Naive thymus-derived CD4-positive, alpha-beta T cell (primary cell): ENCODE data around the gene ACSS1. TPM values are rescaled to one million over a fixed set of nuclear protein-coding genes. Genes with fewer than 3 reads are reported as not detected.
"Not testable (repeated sequence)": the region's sequence is repeated elsewhere in the genome, so short reads cannot be mapped to it uniquely, and the experiment has no call there.

Experiments
- ATAC-seq: fragments of 150-1000 bp; cut with Tn5 transposase; 2 replicates; pipeline ENCODE4 v1.10.0; 2021; ENCODE audit warnings: mild to moderate bottlenecking, moderate library complexity
- CTCF ChIA-PET: fragments of 350-600 bp; sonication (Branson Sonifier 250); formaldehyde crosslinking; loops from one replicate; lab custom pipeline; 2021; ENCODE audit warnings: antibody characterized with exemption; lab: Charles Lee
- POLR2A ChIA-PET: fragments of 350-600 bp; sonication (Branson Sonifier 250); formaldehyde crosslinking; loops from one replicate; lab custom pipeline; 2021; ENCODE audit warnings: antibody characterized with exemption, inconsistent platforms; lab: Charles Lee
- DNase-seq, 9 donors: peaks; one replicate each; pipeline versions ENCODE4 v3.0.0 to v3.0.0-alpha.2; 2020 to 2022; ENCODE audit warnings: mixed read lengths in 1 of 9
- H3K27ac ChIP-seq: one replicate; pipeline ENCODE4 v1.7.0; 2013; ENCODE audit warnings: mild to moderate bottlenecking, low read depth, low read length, moderate library complexity
- H3K27me3 ChIP-seq, 2 donors: one replicate each; pipeline ENCODE4 v1.7.0; 2013; ENCODE audit warnings: low read length in 2 of 2, mild to moderate bottlenecking in 2 of 2, moderate library complexity in 2 of 2; ENCODE audit not compliant: control insufficient read depth in 2 of 2, insufficient read depth in 2 of 2
- H3K36me3 ChIP-seq, 3 experiments: 1 replicate in 2 of 3; 2 replicates in 1 of 3; pipeline ENCODE4 v1.7.0; 2013; ENCODE audit warnings: low read length in 3 of 3, mild to moderate bottlenecking in 3 of 3, moderate library complexity in 1 of 3; ENCODE audit not compliant: insufficient read depth in 3 of 3, control insufficient read depth in 2 of 3
- H3K4me1 ChIP-seq, 2 donors: one replicate each; pipeline ENCODE4 v1.7.0; 2013; ENCODE audit warnings: low read length in 2 of 2, mild to moderate bottlenecking in 2 of 2, moderate library complexity in 1 of 2; ENCODE audit not compliant: control insufficient read depth in 2 of 2, insufficient read depth in 2 of 2
- H3K4me3 ChIP-seq: 2 replicates; pipeline ENCODE4 v1.7.0; 2013; ENCODE audit warnings: mild to moderate bottlenecking, low read length
- H3K9me3 ChIP-seq, 3 experiments: 1 replicate in 2 of 3; 2 replicates in 1 of 3; pipeline ENCODE4 v1.7.0; 2013; ENCODE audit warnings: low read length in 3 of 3; ENCODE audit not compliant: control insufficient read depth in 2 of 3
- H3K27ac Mint-ChIP-seq, 9 donors: one replicate each; pipeline ENCODE4 v1.8.0; 2020 to 2022; ENCODE audit warnings: mixed read lengths in 9 of 9, mild to moderate bottlenecking in 8 of 9, moderate library complexity in 5 of 9, inconsistent platforms in 2 of 9
- H3K27me3 Mint-ChIP-seq, 5 donors: one replicate each; pipeline ENCODE4 v1.8.0; 2021 to 2022; ENCODE audit warnings: mixed read lengths in 5 of 5, mild to moderate bottlenecking in 1 of 5
- H3K36me3 Mint-ChIP-seq, 5 donors: one replicate each; pipeline ENCODE4 v1.8.0; 2020 to 2022; ENCODE audit warnings: mixed read lengths in 5 of 5, mild to moderate bottlenecking in 3 of 5, inconsistent platforms in 1 of 5
- H3K4me1 Mint-ChIP-seq, 7 donors: one replicate each; pipeline ENCODE4 v1.8.0; 2020 to 2022; ENCODE audit warnings: mixed read lengths in 7 of 7, mild to moderate bottlenecking in 3 of 7, inconsistent platforms in 1 of 7
- H3K4me3 Mint-ChIP-seq, 10 donors: one replicate each; pipeline ENCODE4 v1.8.0; 2020 to 2022; ENCODE audit warnings: mild to moderate bottlenecking in 10 of 10, mixed read lengths in 10 of 10, moderate library complexity in 6 of 10, inconsistent platforms in 2 of 10
- H3K9me3 Mint-ChIP-seq, 11 donors: one replicate each; pipeline ENCODE4 v1.8.0; 2020 to 2022; ENCODE audit warnings: mixed read lengths in 11 of 11, mild to moderate bottlenecking in 4 of 11, inconsistent platforms in 1 of 11, moderate library complexity in 1 of 11
- intact Hi-C, 2 donors: fragments of 100-400 bp; cut with micrococcal nuclease; formaldehyde crosslinking; loops; one replicate each; pipeline ENCODE4 v1.15.1; 2023
- polyA plus RNA-seq, 2 donors: library from polyadenylated mRNA; unstranded; fragments of 300-500 nt; fragmentation: Illumina TruSeq; gene quantifications; one replicate each; pipeline ENCODE4 v1.2.3, GENCODE V29; 2021
- total RNA-seq, 6 experiments: library from RNA in 5 of 6; stranded (reverse) in 5 of 6; gene quantifications; 1 replicate in 5 of 6; 2 replicates in 1 of 6; pipeline ENCODE4 v1.2.3 and lab custom pipeline; 2021 to 2026

Gene ACSS1
- total and polyA plus RNA-seq, 7 experiments from 2014 or later: 33.1 to 51.7 (median 39.7) TPM

- H3K27me3 ChIP-seq: no peaks in the 10 kb centered on the region
- no peak overlapping the region for H3K4me3 Mint-ChIP-seq
- H3K27ac Mint-ChIP-seq: no peak overlapping the region
- DNase-seq: no peak
- H3K27me3 Mint-ChIP-seq: no peaks in the 10 kb centered on the region
- POLR2A ChIA-PET: interaction anchor here (0.6 to 1.1 kb wide), 2 partner anchors 28 to 55 kb away, joined by 3 read pairs; no protein-coding TSS in a partner anchor
- no peak overlapping the region for H3K27ac ChIP-seq
- CTCF ChIA-PET: interaction anchor here (1.4 kb wide), 1 partner anchor 12 kb away, joined by 3 read pairs; no protein-coding TSS in a partner anchor
- H3K9me3 Mint-ChIP-seq: no peaks in the 10 kb centered on the region
- no peak for ATAC-seq
- no peak overlapping the region for H3K4me3 ChIP-seq
- no peaks in the 10 kb centered on the region for H3K9me3 ChIP-seq
- intact Hi-C loops: no loop called here
- H3K4me1 ChIP-seq: no peaks in the 10 kb centered on the region
- H3K36me3 ChIP-seq: peaks cover 9 to 77% (median 26%) of the 10 kb centered on the region in 3 experiments
- peaks cover 11 to 88% (median 59%) of the 10 kb centered on the region in 5 donors for H3K36me3 Mint-ChIP-seq
- H3K4me1 Mint-ChIP-seq: peaks cover 0 to 1% (median 0%) of the 10 kb centered on the region in 7 donors
Observed at GRCh38 chr20:25007491-25008305, 50.2 kb downstream of the ACSS1 start.

DNA sequence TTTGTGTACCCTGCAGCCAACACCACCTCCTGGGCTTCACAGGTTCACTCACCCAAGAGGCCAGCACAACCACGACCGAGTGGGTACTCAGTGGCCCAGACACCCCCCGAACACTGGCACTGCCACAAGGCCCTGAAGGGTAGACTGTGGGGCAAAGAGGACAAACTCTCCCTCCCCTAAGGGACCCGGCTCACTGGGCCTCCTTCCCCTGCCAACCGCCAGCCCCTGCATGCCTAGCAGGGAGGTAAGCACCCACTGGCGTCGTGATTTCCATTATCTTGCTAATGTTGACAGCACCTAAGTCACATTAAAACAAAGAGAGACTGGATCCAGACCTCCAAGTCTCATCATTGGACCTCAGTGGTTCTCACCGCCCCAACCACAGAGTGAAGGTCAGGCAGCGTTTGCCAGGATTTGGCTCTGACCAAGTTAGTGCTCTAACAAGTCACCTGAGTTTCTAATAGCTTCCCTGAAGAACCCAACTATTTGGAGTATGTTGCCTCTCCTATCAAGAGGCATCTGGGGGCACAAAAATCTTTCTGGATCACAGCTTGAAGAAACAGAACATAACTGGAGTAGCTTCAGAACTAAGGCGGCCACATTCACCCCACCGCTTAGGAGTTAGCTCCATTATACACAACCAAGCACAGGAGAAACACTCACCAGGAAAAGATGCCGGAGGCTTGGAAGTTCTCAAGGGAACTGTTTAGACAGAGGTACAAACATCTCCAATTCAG, 51.3 kb downstream of the ACSS1 start:
- Mint-ChIP-seq H3K27me3 (no peaks in the 10 kb centered on the region), H3K27ac (no peak overlapping the region), H3K9me3 (no peaks in the 10 kb centered on the region), H3K4me1 (peaks cover 0 to 2% (median 0%) of the 10 kb centered on the region in 7 donors), H3K4me3 (no peak overlapping the region), H3K36me3 (peaks cover 14 to 88% (median 63%) of the 10 kb centered on the region in 5 donors)
- Histone ChIP-seq H3K36me3 (peaks cover 9 to 66% (median 26%) of the 10 kb centered on the region in 3 experiments), H3K27ac (no peak overlapping the region), H3K4me1 (no peaks in the 10 kb centered on the region), H3K27me3 (no peaks in the 10 kb centered on the region), H3K4me3 (no peak overlapping the region), H3K9me3 (no peaks in the 10 kb centered on the region)
- intact Hi-C loops: no loop called here
- ChIA-PET CTCF (interaction anchor here (1.2 to 1.4 kb wide), 2 partner anchors 11 kb away, joined by 3 read pairs; no protein-coding TSS in a partner anchor), POLR2A (no interaction called here)
- ATAC-seq (no peak), DNase-seq (no peak)

DNA sequence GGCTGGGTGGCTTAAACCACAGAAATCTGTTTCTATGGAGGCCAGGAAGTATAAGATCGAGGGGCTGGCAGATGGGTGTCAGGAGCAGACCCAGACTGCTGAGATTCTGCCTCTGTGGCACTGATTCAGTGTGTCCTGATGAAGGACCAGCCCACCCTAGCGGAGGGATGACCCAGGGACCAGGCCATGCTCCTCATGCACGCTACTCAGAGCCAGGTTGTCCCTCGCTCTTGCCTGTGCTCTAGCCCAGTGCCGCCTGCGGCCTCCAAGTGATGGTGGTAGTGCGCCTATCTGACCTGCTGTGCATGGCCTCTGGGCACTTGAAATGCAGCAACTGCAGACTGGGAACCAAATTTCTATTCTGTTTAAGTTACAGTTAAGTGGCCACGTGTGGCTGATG, 52.3 kb downstream of the ACSS1 start:
- Mint-ChIP-seq H3K27ac (peak overlapping the region in 1 of 9 donors; percentile 17), H3K36me3 (peaks cover 14 to 80% (median 57%) of the 10 kb centered on the region in 5 donors)
- POLR2A ChIA-PET: no interaction called here

DNA sequence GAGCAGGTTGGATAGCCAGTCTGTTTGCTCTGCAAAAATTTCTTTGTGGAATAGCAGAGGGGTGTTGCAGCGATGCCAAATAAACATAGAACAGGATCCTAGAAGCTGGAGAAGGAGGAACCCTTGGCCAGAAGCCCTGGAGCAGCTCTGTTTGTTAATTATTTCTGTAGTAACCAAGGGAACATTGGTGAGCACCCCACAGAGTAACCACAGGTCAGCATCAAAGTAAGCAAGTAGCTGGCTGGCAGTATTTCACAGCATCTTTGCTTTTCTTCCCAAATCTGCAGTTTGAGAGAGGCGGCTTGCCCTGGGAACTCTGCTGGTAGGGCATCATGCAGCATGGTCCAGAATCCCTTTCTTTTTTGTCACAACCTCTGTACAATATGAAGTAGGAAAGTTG, 52.7 kb downstream of the ACSS1 start:
- H3K4me1 ChIP-seq: no peaks in the 10 kb centered on the region
- peak overlapping the region in 1 of 9 donors; percentile 17 for H3K27ac Mint-ChIP-seq
- H3K36me3 ChIP-seq: peaks cover 9 to 52% (median 21%) of the 10 kb centered on the region in 3 experiments
- no peak overlapping the region for H3K4me3 Mint-ChIP-seq
- no peak for ATAC-seq
- H3K27ac ChIP-seq: no peak overlapping the region
- DNase-seq: no peak
- H3K27me3 ChIP-seq: no peaks in the 10 kb centered on the region
- H3K4me1 Mint-ChIP-seq: peaks cover 0 to 2% (median 0%) of the 10 kb centered on the region in 7 donors
- no peaks in the 10 kb centered on the region for H3K9me3 Mint-ChIP-seq
- CTCF ChIA-PET: interaction anchor here (1.2 kb wide), 1 partner anchor 10 kb away, joined by 3 read pairs; no protein-coding TSS in a partner anchor
- H3K4me3 ChIP-seq: no peak overlapping the region
- POLR2A ChIA-PET: no interaction called here
- peaks cover 0 to 3% (median 0%) of the 10 kb centered on the region in 5 donors for H3K27me3 Mint-ChIP-seq
- no peaks in the 10 kb centered on the region for H3K9me3 ChIP-seq
- peaks cover 9 to 76% (median 52%) of the 10 kb centered on the region in 5 donors for H3K36me3 Mint-ChIP-seq
- intact Hi-C loops: no loop called here

More for the DNA sequence above, 52.3 kb downstream of the ACSS1 start:
- Histone ChIP-seq H3K27me3 (no peaks in the 10 kb centered on the region), H3K4me1 (no peaks in the 10 kb centered on the region), H3K36me3 (peaks cover 9 to 57% (median 21%) of the 10 kb centered on the region in 3 experiments), H3K4me3 (no peak overlapping the region), H3K9me3 (no peaks in the 10 kb centered on the region), H3K27ac (no peak overlapping the region)
- Mint-ChIP-seq H3K9me3 (no peaks in the 10 kb centered on the region), H3K4me1 (peaks cover 0 to 2% (median 0%) of the 10 kb centered on the region in 7 donors), H3K27me3 (no peaks in the 10 kb centered on the region), H3K4me3 (no peak overlapping the region)
- CTCF ChIA-PET: interaction anchor here (1.2 kb wide), 1 partner anchor 10 kb away, joined by 3 read pairs; no protein-coding TSS in a partner anchor
- DNase-seq (no peak), ATAC-seq (no peak)
- intact Hi-C loops: no loop called here

- intact Hi-C loops: no loop called here
- H3K4me3 ChIP-seq: no peak overlapping the region
- CTCF ChIA-PET: no interaction called here
Observed at GRCh38 chr20:25003002-25003401, 54.9 kb downstream of the ACSS1 start.

DNA sequence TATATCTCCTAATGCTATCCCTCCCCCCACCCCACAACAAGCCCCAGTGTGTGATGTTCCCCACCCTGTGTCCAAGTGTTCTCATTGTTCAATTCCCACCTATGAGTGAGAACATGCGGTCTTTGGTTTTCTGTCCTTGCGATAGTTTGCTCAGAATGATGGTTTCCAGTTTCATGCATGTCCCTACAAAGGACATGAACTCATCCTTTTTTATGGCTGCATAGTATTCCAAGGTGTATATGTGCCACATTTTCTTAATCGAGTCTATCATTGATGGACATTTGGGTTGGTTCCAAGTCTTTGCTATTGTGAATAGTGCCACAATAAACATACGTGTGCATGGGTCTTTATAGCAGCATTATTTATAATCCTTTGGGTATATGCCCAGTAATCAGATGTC, 56.6 kb downstream of the ACSS1 start:
- H3K4me1 ChIP-seq, H3K27ac Mint-ChIP-seq, H3K27ac ChIP-seq, intact Hi-C loops, H3K4me3 ChIP-seq, H3K27me3 ChIP-seq, CTCF ChIA-PET, H3K4me1 Mint-ChIP-seq, DNase-seq, H3K4me3 Mint-ChIP-seq, ATAC-seq, H3K9me3 ChIP-seq, H3K9me3 Mint-ChIP-seq: not testable (repeated sequence)
- H3K27me3 Mint-ChIP-seq: peaks cover 0 to 23% (median 0%) of the 10 kb centered on the region in 5 donors
- POLR2A ChIA-PET: interaction anchor here (1.1 kb wide), 1 partner anchor 8 kb away, joined by 3 read pairs; no protein-coding TSS in a partner anchor
- H3K36me3 Mint-ChIP-seq: peaks cover 7 to 41% (median 26%) of the 10 kb centered on the region in 5 donors
- peaks cover 0 to 13% (median 4%) of the 10 kb centered on the region in 3 experiments for H3K36me3 ChIP-seq

More at GRCh38 chr20:25003002-25003401, 54.9 kb downstream of the ACSS1 start:
- Mint-ChIP-seq H3K36me3 (peaks cover 7 to 58% (median 36%) of the 10 kb centered on the region in 5 donors), H3K27me3 (peaks cover 0 to 10% (median 0%) of the 10 kb centered on the region in 5 donors), H3K27ac (no peak overlapping the region), H3K9me3 (no peaks in the 10 kb centered on the region), H3K4me3 (no peak overlapping the region), H3K4me1 (peaks cover 0 to 2% (median 0%) of the 10 kb centered on the region in 7 donors)
- DNase-seq (no peak), ATAC-seq (no peak)
- H3K27me3 ChIP-seq: no peaks in the 10 kb centered on the region
- POLR2A ChIA-PET: no interaction called here
- no peak overlapping the region for H3K27ac ChIP-seq
- no peaks in the 10 kb centered on the region for H3K9me3 ChIP-seq
- no peaks in the 10 kb centered on the region for H3K4me1 ChIP-seq
- peaks cover 9 to 30% (median 11%) of the 10 kb centered on the region in 3 experiments for H3K36me3 ChIP-seq
